ENCODE data around the gene TPCN1.

Gene TPCN1

GRCh38 chr12:113289361-113289760, 68.1 kb downstream of the TPCN1 start:
- no peak for DNase-seq

DNA sequence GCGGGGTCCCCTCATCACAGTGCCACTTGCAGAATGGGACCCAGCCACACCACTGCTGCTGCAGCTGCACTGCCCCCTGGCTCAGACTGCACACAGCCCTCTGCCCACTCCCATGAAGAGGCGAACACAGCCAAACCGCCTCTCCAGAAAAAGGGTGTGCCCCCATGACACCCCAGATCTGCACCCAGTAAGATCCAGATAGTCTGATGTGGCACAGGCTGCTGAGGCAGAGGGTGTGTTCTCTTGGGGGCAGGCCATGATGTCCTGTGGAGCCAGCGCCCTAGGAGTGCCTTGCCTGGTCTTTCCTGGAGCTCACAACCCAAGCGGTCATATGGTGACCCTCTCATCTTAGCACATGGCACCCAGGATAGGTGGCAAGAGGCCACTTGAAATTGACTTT, 69.2 kb downstream of the TPCN1 start:
- DNase-seq, result no peak

GRCh38 chr12:113291586-113291985, 70.3 kb downstream of the TPCN1 start:
- DNase-seq, result no peak

DNA sequence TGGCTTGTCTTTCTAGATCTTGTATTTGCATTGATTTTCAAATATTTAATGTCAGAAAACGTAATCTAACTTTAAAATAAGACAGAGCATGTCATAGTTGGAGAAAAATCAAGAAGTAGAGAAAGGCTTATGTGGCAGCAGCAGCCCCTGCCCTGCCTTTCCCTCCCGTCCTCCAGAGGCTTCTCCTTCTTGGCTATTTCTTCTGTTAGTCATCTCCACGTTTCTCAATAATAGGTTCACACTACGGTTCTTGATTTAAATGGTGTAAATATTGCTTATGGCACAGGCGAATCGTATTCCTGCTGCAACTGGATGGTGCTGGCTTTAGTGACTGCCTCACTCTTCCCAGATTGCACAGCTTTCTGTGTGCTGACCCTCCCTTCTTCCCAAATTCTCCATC, 70.8 kb downstream of the TPCN1 start:
- no peak for DNase-seq

DNA sequence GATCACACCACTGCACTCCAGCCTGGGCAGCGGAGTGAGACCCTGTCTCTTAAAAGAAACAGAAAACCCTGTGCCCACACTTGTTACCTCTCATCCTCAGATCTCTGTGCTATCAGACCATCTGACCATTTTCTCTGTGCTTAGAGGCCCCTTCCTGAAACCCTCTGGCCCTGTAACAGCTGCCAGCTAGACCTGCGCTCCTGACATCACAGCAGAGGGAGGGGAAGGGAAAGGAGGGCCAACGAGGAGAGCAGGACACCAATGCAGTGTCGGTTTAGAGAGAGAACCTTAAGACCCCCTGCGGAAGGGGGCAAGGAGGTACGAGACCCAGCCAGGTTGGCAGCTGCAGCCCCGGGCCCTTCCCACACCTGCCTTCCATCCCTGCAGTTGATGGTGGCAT, 71.3 kb downstream of the TPCN1 start:
- DNase-seq, result no peak

GRCh38 chr12:113293100-113293499, 71.8 kb downstream of the TPCN1 start:
- DNase-seq, result no peak

DNA sequence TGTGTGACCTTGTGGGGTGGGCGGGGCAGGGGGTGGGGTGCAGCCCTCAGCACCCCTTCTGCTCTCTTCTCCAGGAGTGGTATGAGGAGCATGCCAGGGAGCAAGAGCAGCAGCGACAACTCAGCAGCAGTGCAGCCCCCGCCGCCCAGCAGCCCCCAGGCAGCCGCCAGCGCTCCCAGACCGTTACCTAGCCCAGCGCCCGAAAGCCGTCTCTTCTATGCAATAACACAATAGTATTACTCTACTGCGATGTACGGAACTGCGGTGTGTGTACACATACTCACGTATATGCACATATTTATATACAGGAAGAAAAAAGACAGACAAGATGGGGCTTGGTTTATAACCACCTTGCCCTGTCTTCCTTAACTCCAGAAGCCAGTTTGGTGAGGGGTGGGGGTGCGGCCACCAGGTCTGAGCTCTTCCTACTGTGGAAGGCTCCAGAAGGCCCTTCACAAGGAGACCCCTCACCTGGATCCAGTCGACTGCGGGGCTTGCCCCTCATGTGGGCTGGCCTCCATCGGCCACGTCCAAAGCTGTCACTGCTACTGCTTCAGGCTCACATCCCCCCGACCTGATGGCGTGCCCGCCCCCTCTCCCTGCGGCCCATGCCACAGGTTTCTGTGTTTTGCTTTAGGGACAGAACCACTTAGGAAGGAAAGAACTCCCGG, 74.8 kb downstream of the TPCN1 start:
- no peak for DNase-seq

- DNase-seq, result no peak
These were observed 75.4 kb downstream of the TPCN1 start for GRCh38 chr12:113296557-113297213.

DNA sequence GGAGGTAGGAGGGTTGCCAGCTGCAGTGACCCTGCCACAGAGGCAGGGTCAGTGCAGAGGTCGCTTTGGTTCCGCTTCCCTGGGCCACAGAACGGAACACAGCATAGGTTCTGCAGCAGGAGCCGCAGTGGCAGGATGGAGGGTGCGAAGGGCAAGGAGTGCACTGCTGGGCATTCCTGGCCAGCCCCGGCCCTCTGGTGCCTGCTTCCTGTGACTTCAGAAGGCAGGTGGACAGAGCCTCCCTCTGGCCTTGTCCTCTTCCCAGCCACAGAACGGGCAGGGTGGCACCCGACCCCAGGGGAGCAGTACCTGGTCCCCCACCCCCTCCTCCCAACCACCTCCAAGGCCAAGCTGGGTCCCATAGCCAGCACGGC, 75.9 kb downstream of the TPCN1 start:
- no peak for DNase-seq

DNA sequence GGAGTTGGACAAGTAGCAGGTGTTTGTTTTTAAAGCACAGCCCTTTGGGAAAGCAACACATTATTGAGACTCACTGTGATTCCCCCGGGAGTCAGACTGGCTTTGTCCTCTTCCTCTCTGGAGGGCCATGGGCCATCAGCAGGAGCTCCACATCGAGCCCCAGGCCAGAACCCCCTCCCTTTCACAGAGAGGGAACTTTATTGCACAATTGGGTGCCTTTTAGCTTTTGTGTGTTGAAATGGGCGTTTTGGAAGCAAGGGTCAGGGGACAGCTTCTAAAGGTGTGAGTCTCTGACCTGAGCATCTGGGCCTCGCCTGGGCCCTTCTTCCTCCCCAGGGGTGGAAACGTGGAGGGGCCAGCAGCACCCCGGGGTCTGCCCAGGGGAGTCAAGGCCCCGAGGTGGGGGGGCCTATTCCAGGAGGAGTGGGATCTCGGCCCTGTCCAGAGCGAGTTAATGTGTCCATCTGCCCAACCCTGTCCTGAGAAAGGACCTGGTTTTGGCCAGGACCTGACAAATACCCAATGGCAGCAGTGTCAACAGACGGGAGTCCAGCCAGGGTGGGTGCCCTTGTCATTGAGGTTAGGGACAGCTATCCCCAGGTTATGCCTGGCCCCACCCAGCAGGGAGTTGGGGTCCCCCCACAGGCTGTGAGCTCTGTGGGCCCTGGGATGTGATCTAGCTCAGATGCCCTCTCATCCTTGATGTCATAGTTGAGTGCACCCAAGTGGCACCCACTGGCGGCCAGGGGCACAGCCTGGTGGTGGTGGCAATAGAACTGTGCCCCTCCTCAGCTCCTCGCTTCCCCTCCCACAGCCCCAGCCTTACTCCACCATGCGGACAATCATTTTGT, 76.6 kb downstream of the TPCN1 start:
- no peak for DNase-seq

- no peak for DNase-seq
These were observed 77.2 kb downstream of the TPCN1 start for GRCh38 chr12:113298472-113298817.

DNA sequence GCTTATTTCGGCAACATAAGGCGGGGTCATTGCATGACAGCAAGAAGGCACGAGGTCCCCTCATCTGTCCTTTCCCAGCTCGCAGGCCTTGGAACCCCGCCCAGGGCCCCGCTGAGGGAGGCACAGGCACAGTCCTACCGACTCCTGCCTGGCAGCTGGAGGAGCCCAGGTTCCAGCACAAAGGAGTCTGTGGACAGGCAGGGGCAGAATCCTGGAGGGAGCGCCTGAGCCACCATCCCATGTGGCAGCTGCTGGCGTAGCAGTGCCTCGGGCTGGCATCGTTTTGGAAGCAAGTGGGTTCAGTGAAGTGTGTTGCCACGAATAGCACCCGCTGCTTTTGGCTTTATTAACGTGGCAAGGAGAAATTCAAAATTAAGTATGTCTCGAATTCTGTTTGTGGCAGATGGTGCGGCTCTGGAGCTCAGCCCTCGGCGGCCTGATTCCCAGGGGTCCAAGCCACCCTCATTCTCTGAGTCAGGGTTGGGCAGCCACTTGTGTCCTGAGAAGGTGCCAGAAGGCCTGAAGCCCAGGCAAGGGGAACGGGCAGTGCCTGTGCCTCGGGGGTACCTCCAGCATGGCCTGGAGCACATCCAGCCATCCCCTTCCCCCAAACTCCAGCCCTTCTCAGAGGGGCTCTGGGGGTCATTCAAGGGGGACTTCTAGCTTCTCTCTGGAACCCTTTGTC, 77.7 kb downstream of the TPCN1 start:
- DNase-seq, result no peak

- DNase-seq, result no peak
These were observed 78.5 kb downstream of the TPCN1 start for GRCh38 chr12:113299619-113300237.

DNA sequence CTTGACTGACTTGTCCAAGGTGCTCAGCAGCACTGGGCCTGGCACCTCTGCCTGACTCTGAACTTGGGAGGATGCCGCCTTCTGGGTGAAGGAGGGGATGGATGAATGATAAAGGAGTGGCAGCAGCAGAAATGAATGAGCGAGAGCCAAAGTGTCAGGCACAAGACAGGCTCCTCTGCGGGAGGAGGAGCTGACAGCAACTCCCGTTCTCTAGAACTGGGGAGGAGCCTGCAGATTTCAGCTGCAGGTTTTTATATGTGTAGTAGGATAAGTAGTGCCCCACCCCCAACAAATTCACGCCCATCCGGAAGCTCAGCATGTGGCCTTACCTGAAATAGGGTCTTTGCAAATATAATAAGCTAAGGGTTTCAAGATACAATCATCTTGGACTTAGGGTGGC, 80.5 kb downstream of the TPCN1 start:
- no peak for DNase-seq

- no peak for DNase-seq
These were observed 81.2 kb downstream of the TPCN1 start for GRCh38 chr12:113302466-113302865.

GRCh38 chr12:113302886-113303640, 81.8 kb downstream of the TPCN1 start:
- peak; percentile 47 for DNase-seq

GRCh38 chr12:113305281-113305856, 84.1 kb downstream of the TPCN1 start:
- DNase-seq, result no peak

DNA sequence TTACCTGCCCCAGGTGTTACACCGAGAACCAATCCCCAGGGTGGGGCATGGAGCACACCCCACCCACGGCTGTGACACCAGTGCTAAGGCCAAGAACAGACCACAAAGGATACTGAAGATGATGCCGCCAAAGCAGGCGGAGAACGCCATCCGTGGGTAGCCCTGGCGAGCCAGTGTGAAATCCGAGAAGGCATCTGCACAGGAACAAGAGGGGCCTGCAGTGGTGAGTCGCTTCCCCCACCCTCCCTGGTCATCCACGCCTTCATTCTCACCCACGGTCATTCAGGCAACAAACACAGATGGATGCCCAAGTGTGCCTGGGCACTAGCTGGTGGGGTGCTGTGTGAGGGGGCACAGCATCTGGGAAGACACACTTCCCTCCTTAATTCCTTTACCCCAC, 85.1 kb downstream of the TPCN1 start:
- no peak for DNase-seq

DNA sequence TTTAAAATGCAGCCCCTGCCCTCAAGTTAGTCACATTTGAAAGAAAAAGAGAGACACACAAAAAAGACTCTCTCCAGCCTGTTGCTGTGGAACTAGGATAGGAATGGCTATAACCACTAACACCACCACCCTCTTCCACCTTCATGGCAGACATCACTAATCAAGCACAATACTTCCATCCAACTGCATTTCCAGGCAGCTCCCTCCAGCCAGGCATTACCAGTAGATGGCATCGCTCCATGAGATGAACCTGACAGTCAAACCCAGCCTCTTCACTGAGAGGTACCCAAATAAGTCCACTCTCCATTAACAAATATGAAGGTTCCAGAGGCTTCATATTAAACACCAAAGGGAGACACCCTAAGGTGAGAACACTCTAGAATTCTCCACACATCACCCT, 89.2 kb downstream of the TPCN1 start:
- DNase-seq, result peak; percentile 8

- DNase-seq, result no peak
These were observed 92.9 kb downstream of the TPCN1 start for GRCh38 chr12:113314121-113314529.

DNA sequence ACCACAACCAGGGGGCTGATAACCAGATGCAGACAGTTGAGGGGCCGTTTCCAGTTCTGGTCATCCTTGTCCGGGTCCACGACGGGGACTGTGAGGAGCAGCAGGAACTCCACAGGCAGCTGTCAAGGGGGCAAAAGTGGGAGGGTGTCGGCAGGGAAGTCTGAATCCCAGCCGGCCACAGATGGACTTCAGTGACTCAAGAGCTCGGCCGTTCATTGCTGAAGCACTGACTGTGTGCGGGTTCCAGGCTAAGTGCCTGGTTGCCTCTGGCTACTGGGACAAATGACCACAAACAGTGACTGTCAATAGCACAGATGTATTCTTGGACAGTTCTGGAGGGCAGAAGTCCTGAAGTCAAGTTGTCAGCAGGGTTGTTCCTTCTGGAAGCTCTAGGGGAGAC, 94.1 kb downstream of the TPCN1 start:
- no peak for DNase-seq

GRCh38 chr12:113316155-113316554, 94.9 kb downstream of the TPCN1 start:
- no peak for DNase-seq
